ENCODE results near the gene SLC4A1AP. TPM values are rescaled to one million over a fixed set of nuclear protein-coding genes. Genes with fewer than 3 reads are reported as not detected.

Gene SLC4A1AP
- total and polyA plus RNA-seq, 2 of the 13 experiments (the other 11 are each of a cell fraction or from before 2014, with no cell fraction given) = 15.3 to 44.6 TPM

- TF ChIP-seq, protein P1, sequence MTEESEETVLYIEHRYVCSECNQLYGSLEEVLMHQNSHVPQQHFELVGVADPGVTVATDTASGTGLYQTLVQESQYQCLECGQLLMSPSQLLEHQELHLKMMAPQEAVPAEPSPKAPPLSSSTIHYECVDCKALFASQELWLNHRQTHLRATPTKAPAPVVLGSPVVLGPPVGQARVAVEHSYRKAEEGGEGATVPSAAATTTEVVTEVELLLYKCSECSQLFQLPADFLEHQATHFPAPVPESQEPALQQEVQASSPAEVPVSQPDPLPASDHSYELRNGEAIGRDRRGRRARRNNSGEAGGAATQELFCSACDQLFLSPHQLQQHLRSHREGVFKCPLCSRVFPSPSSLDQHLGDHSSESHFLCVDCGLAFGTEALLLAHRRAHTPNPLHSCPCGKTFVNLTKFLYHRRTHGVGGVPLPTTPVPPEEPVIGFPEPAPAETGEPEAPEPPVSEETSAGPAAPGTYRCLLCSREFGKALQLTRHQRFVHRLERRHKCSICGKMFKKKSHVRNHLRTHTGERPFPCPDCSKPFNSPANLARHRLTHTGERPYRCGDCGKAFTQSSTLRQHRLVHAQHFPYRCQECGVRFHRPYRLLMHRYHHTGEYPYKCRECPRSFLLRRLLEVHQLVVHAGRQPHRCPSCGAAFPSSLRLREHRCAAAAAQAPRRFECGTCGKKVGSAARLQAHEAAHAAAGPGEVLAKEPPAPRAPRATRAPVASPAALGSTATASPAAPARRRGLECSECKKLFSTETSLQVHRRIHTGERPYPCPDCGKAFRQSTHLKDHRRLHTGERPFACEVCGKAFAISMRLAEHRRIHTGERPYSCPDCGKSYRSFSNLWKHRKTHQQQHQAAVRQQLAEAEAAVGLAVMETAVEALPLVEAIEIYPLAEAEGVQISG (CRISPR knock-in tag; IDR thresholded peaks at IDR 0.05) = peak; percentile 43; the same call in 1 of the 2 replicates
- TF ChIP-seq THRA (CRISPR knock-in tag; IDR thresholded peaks at IDR 0.05; ENCODE audit: borderline replicate concordance) (0 out of 2 replicates have a peak, but pooled peaks have one; percentile 17), ZNF501 (CRISPR knock-in tag; IDR thresholded peaks at IDR 0.05) (0 out of 2 replicates have a peak, but pooled peaks have one; percentile 32), XRCC5 (optimal IDR thresholded peaks at IDR 0.05; ENCODE audit: low read length) (peak; percentile 77), SMC3 (IDR thresholded peaks at IDR 0.05; ENCODE audit: low read length) (peak; percentile 95), TSC22D2 (CRISPR knock-in tag; IDR thresholded peaks at IDR 0.05; ENCODE audit: borderline replicate concordance) (0 out of 2 replicates have a peak, but pooled peaks have one; percentile 58), SMARCE1 (IDR thresholded peaks at IDR 0.05; ENCODE audit: borderline replicate concordance) (no peak), ZFP90 (CRISPR knock-in tag; IDR thresholded peaks at IDR 0.05; ENCODE audit: borderline replicate concordance) (0 out of 2 replicates have a peak, but pooled peaks have one; percentile 53), ARID5B (CRISPR knock-in tag; IDR thresholded peaks at IDR 0.05) (0 out of 2 replicates have a peak, but pooled peaks have one; percentile 48), ZNF674 (CRISPR knock-in tag; IDR thresholded peaks at IDR 0.05; ENCODE audit: low read depth) (no peak), FOXA3 (CRISPR knock-in tag; IDR thresholded peaks at IDR 0.05) (0 out of 2 replicates have a peak, but pooled peaks have one; percentile 25), KDM2A (CRISPR knock-in tag; IDR thresholded peaks at IDR 0.05; ENCODE audit: borderline replicate concordance, low read depth) (peak; percentile 75), ELF3 (CRISPR knock-in tag; IDR thresholded peaks at IDR 0.05) (peak; percentile 58; the same call in 1 of the 2 replicates), HOXA9 (CRISPR knock-in tag; IDR thresholded peaks at IDR 0.05; ENCODE audit: borderline replicate concordance) (no peak)
- TF ChIP-seq, protein P2, sequence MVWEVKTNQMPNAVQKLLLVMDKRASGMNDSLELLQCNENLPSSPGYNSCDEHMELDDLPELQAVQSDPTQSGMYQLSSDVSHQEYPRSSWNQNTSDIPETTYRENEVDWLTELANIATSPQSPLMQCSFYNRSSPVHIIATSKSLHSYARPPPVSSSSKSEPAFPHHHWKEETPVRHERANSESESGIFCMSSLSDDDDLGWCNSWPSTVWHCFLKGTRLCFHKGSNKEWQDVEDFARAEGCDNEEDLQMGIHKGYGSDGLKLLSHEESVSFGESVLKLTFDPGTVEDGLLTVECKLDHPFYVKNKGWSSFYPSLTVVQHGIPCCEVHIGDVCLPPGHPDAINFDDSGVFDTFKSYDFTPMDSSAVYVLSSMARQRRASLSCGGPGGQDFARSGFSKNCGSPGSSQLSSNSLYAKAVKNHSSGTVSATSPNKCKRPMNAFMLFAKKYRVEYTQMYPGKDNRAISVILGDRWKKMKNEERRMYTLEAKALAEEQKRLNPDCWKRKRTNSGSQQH (CRISPR knock-in tag; IDR thresholded peaks at IDR 0.05; ENCODE audit: low read depth) = peak; percentile 68; the same call in 1 of the 2 replicates
- TF ChIP-seq, protein P3, sequence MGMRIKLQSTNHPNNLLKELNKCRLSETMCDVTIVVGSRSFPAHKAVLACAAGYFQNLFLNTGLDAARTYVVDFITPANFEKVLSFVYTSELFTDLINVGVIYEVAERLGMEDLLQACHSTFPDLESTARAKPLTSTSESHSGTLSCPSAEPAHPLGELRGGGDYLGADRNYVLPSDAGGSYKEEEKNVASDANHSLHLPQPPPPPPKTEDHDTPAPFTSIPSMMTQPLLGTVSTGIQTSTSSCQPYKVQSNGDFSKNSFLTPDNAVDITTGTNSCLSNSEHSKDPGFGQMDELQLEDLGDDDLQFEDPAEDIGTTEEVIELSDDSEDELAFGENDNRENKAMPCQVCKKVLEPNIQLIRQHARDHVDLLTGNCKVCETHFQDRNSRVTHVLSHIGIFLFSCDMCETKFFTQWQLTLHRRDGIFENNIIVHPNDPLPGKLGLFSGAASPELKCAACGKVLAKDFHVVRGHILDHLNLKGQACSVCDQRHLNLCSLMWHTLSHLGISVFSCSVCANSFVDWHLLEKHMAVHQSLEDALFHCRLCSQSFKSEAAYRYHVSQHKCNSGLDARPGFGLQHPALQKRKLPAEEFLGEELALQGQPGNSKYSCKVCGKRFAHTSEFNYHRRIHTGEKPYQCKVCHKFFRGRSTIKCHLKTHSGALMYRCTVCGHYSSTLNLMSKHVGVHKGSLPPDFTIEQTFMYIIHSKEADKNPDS (CRISPR knock-in tag; IDR thresholded peaks at IDR 0.05) = 0 out of 2 replicates have a peak, but pooled peaks have one; percentile 12
Observed at GRCh38 chr2:27703638-27704341, 40.1 kb downstream of the SLC4A1AP start (continued).

All from HepG2 (cell line).